Loucy (cell line): ENCODE measurements around the gene ZFHX2.
"Not testable (repeated sequence)": the region's sequence is repeated elsewhere in the genome, so short reads cannot be mapped to it uniquely, and the experiment has no call there.

Experiments used
- H2AFZ ChIP-seq: fragments of 200-600 bp; sonication (generic); 2 replicates; pipeline ENCODE4 v1.6.0; 2016; ENCODE audit warnings: antibody characterized with exemption, mild to moderate bottlenecking, low read length, moderate library complexity
- H3F3A ChIP-seq: fragments of 200-600 bp; 2 replicates; pipeline ENCODE4 v1.6.0; 2016; ENCODE audit warnings: antibody characterized with exemption, low read depth, mild to moderate bottlenecking
- H3K27me3 ChIP-seq: fragments of 200-600 bp; sonication (generic); 2 replicates; pipeline ENCODE4 v1.6.1; 2014; ENCODE audit warnings: low read length, mild to moderate bottlenecking; ENCODE audit not compliant: insufficient read depth, poor library complexity, severe bottlenecking
- H3K36me3 ChIP-seq: fragments of 200-600 bp; sonication (generic); 2 replicates; pipeline ENCODE4 v1.6.1; 2016; ENCODE audit warnings: low read length; ENCODE audit not compliant: insufficient read depth
- H3K4me1 ChIP-seq: fragments of 200-600 bp; sonication (generic); 2 replicates; pipeline ENCODE4 v1.5.1; 2014; ENCODE audit warnings: low read length, mild to moderate bottlenecking; ENCODE audit not compliant: insufficient read depth, poor library complexity, severe bottlenecking
- H3K4me2 ChIP-seq: fragments of 200-600 bp; sonication (generic); 2 replicates; pipeline ENCODE4 v1.6.0; 2014; ENCODE audit warnings: antibody characterized with exemption, low read length, low read depth, mild to moderate bottlenecking; ENCODE audit not compliant: poor library complexity, severe bottlenecking
- H3K4me3 ChIP-seq: fragments of 200-600 bp; sonication (generic); 2 replicates; pipeline ENCODE4 v1.5.1; 2014; ENCODE audit warnings: low read length, mild to moderate bottlenecking, mixed read lengths; ENCODE audit not compliant: poor library complexity, severe bottlenecking
- H3K79me2 ChIP-seq: fragments of 200-600 bp; sonication (generic); 2 replicates; pipeline ENCODE4 v1.6.1; 2014; ENCODE audit warnings: low read length; ENCODE audit not compliant: insufficient read depth
- H3K9ac ChIP-seq: fragments of 200-600 bp; sonication (generic); 2 replicates; pipeline ENCODE4 v1.6.0; 2014; ENCODE audit warnings: mild to moderate bottlenecking, low read depth, low read length, moderate library complexity; ENCODE audit not compliant: poor library complexity, severe bottlenecking
- H3K9me2 ChIP-seq: fragments of 200-600 bp; sonication (generic); replicated peaks from 2 replicates; pipeline ENCODE4 v1.6.1; 2016; ENCODE audit warnings: low read depth, low read length, mixed read lengths
- H3K9me3 ChIP-seq: fragments of 200-600 bp; sonication (generic); 2 replicates; pipeline ENCODE4 v1.6.1; 2014; ENCODE audit warnings: mild to moderate bottlenecking, antibody characterized with exemption, low read length, low read depth; ENCODE audit not compliant: insufficient read depth
- H4K20me1 ChIP-seq: fragments of 200-600 bp; sonication (generic); 2 replicates; pipeline ENCODE4 v1.6.0; 2014; ENCODE audit warnings: antibody characterized with exemption, low read length, mild to moderate bottlenecking; ENCODE audit not compliant: insufficient read depth, poor library complexity, severe bottlenecking
- EZH2phosphoT487 ChIP-seq: fragments of 200-600 bp; IDR thresholded peaks from 2 replicates; pipeline ENCODE4 v1.6.1; 2018; ENCODE audit warnings: antibody characterized with exemption, mild to moderate bottlenecking, moderate library complexity, borderline replicate concordance
- TF ChIP-seq, protein P1 (sequence below): fragments of 200-600 bp; sonication (generic); conservative IDR thresholded peaks from 2 replicates; pipeline ENCODE4 v1.5.1; 2014; ENCODE audit warnings: mild to moderate bottlenecking, antibody characterized with exemption, low read length

The ZFHX2 gene

DNA sequence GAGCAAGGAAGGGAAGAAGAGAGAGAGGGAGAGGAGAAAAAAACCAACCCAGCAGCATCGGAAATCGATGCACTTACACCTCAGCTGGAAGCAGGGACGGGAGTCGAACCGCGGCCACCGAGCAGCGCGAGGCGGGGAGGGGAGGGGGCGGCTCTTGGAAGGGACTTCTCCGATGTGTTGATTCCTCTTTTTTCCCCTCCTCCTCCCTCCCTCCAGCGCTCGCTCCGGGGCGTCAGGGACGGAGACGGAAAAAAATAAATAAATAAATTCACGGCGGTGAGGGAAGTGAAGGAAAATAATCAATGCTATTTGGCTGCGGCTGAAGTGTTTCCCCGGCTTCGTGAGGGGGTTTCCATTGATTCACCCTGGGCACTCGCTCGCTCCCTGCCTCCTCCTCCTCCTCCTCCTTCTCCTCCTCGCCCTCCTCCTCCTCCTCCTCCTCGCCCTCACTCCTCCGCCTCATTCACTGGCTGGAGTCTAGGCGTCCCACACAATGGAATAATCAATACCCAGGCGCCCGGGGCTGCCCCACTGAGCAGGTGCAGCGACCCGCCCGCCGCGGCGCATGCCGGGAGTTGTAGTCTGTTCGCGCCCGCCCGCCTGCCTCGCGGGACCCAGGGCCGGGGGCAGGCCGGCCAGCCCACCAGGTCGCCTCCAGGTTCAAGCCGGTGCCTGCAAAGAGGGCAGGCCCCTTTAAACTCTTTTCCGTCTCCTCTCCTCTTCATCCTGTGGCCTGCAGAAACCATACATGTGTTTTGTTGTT lies at the start of gene ZFHX2:
TSS of gene ZFHX2 (minus strand) at position 500 of the 763 bp plus-strand sequence. CDS start 16,440 bp downstream, outside the sequence.
- Histone ChIP-seq H3K27me3 (no peaks in the 10 kb centered on the region), H3K4me2 (peak within 1 kb of the TSS; percentile 98), H3K4me1 (peaks cover 25% of the 10 kb centered on the region), H3K9me3 (no peaks in the 10 kb centered on the region), H3K4me3 (peak within 1 kb of the TSS; percentile 97), H2AFZ (peak within 1 kb of the TSS; percentile 88), H3K79me2 (peaks cover 17% of the 10 kb centered on the region), H4K20me1 (no peaks in the 10 kb centered on the region), H3K36me3 (no peaks in the 10 kb centered on the region), H3F3A (no peaks in the 10 kb centered on the region), H3K9me2 (no peaks in the 10 kb centered on the region), H3K9ac (peak within 1 kb of the TSS; percentile 66)
- TF ChIP-seq EZH2phosphoT487: no peak
- TF ChIP-seq, protein P1, sequence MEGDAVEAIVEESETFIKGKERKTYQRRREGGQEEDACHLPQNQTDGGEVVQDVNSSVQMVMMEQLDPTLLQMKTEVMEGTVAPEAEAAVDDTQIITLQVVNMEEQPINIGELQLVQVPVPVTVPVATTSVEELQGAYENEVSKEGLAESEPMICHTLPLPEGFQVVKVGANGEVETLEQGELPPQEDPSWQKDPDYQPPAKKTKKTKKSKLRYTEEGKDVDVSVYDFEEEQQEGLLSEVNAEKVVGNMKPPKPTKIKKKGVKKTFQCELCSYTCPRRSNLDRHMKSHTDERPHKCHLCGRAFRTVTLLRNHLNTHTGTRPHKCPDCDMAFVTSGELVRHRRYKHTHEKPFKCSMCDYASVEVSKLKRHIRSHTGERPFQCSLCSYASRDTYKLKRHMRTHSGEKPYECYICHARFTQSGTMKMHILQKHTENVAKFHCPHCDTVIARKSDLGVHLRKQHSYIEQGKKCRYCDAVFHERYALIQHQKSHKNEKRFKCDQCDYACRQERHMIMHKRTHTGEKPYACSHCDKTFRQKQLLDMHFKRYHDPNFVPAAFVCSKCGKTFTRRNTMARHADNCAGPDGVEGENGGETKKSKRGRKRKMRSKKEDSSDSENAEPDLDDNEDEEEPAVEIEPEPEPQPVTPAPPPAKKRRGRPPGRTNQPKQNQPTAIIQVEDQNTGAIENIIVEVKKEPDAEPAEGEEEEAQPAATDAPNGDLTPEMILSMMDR: no peak

DNA sequence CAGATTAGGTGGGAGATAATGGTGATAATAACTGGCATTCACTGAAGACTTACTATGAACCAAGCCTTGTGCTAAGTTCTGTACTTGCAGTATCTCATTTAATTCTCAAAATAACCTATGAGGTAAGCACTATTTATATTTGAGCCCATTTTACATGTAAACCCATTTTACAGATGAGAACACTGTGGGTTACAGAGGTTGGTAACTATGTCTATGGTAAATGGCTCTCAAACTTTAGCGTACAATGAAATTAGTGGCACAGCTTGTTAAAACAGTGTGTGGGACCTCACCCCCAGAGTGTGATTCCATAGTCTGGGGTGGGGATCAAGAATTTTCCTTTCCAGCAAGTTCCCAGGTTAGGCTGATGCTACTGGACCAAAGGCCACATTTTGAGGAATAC lies 49.2 kb upstream of the ZFHX2 start:
- no peaks in the 10 kb centered on the region for H3K27me3 ChIP-seq
- H3K36me3 ChIP-seq: no peaks in the 10 kb centered on the region
- H3K9me2 ChIP-seq: no peaks in the 10 kb centered on the region
- H2AFZ ChIP-seq: no peak overlapping the region; the same call in 1 of the 2 replicates
- no peak overlapping the region for H3K9ac ChIP-seq
- peaks cover 15% of the 10 kb centered on the region for H3K4me1 ChIP-seq
- no peaks in the 10 kb centered on the region for H3K9me3 ChIP-seq
- no peaks in the 10 kb centered on the region for H3F3A ChIP-seq
- no peaks in the 10 kb centered on the region for H3K79me2 ChIP-seq
- TF ChIP-seq, protein P1: no peak
- TF ChIP-seq EZH2phosphoT487: no peak
- no peak overlapping the region for H3K4me2 ChIP-seq
- H4K20me1 ChIP-seq: no peaks in the 10 kb centered on the region
- H3K4me3 ChIP-seq: no peak overlapping the region

DNA sequence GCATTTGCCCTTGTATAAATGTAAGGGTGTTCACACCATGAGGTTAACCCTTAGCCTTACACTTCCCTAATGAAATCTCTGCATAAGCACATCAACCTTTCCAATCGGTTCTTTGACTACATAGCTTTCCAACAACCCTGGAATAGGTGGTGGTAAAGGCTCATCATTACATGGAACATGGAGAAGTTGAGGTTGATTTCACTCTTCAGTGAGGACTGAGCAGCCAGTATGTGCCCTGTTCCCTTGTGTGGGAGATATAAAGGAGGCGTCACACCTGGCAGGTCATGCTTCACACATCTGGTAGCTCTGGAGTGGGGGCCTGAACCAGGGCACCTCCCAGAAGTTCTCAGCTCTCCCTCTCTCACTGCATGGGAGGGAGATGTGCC lies 48.8 kb upstream of the ZFHX2 start:
- Histone ChIP-seq H3K36me3 (no peaks in the 10 kb centered on the region), H3K4me3 (no peak overlapping the region), H3K27me3 (no peaks in the 10 kb centered on the region), H3K9me2 (no peaks in the 10 kb centered on the region), H4K20me1 (no peaks in the 10 kb centered on the region), H3F3A (no peaks in the 10 kb centered on the region), H3K9me3 (no peaks in the 10 kb centered on the region), H3K4me2 (no peak overlapping the region), H2AFZ (no peak overlapping the region), H3K4me1 (peaks cover 15% of the 10 kb centered on the region), H3K9ac (no peak overlapping the region), H3K79me2 (no peaks in the 10 kb centered on the region)
- TF ChIP-seq, protein P1: no peak
- no peak for TF ChIP-seq EZH2phosphoT487

DNA sequence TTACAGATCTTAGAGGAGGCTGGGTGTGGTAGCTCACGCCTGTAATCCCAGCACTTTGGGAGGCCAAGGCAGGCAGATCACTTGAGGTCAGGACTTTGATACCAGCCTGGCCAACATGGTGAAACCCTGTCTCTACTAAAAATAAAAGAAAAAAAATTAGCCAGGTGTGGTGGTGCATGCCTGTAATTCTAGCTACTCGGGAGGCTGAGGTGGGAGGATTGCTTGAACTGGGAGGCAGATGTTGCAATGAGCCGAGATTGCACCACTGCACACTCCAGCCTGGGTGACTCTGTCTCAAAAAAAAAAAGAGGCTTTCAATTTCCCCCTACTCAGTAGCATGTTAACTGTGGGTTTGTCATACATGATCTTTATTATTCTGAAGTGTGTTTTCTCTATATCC lies 42.6 kb upstream of the ZFHX2 start:
- H2AFZ ChIP-seq, H3K9me3 ChIP-seq, H3K4me2 ChIP-seq, H3K9me2 ChIP-seq, H3K4me3 ChIP-seq, H3K4me1 ChIP-seq, H3K27me3 ChIP-seq, H3K36me3 ChIP-seq, H3K9ac ChIP-seq, H3F3A ChIP-seq, H3K79me2 ChIP-seq, H4K20me1 ChIP-seq: not testable (repeated sequence)
